HepG2 (cell line): ENCODE data around the gene MGAT2. TPM values are rescaled to one million over a fixed set of nuclear protein-coding genes. Genes with fewer than 3 reads are reported as not detected.

Experiments used
- HHEX ChIP-seq: IDR thresholded peaks from 2 replicates; pipeline ENCODE4 v1.6.1; 2016; ENCODE audit warnings: control low read depth
- KAT7 ChIP-seq: IDR thresholded peaks from 2 replicates; pipeline ENCODE4 v1.6.1; 2018; ENCODE audit warnings: borderline replicate concordance, missing compliant biosample characterization
- SALL2 ChIP-seq: sonication (generic); formaldehyde crosslinking; IDR thresholded peaks from 2 replicates; pipeline ENCODE4 v1.8.1; 2023; ENCODE audit warnings: mild to moderate bottlenecking, missing genetic modification reagents, inconsistent platforms
- STAG1 ChIP-seq: sonication (generic); formaldehyde crosslinking; IDR thresholded peaks from 2 replicates; pipeline ENCODE4 v1.4.0; 2020; ENCODE audit warnings: missing genetic modification reagents
- ZBTB8A ChIP-seq: sonication (generic); formaldehyde crosslinking; IDR thresholded peaks from 2 replicates; pipeline ENCODE4 v1.4.0; 2020; ENCODE audit warnings: mild to moderate bottlenecking, low read depth, missing genetic modification reagents, borderline replicate concordance
- ZNF333 ChIP-seq: sonication (generic); formaldehyde crosslinking; IDR thresholded peaks from 2 replicates; pipeline ENCODE4 v1.4.0; 2020; ENCODE audit warnings: mild to moderate bottlenecking, missing genetic modification reagents, borderline replicate concordance
- polyA plus RNA-seq, 8 experiments: library from polyadenylated mRNA; depleted of rRNA in 3 of 8; stranded (reverse) in 7 of 8; unstranded in 1 of 8; fragments of >200 nt; fragmentation: Illumina TruSeq in 4 of 8; extraction: Trizol in 4 of 8; gene quantifications; 2 replicates each; pipeline versions ENCODE4 v1.2.1 to v1.2.3, GENCODE V29; 2011 to 2016; ENCODE audit warnings: low read depth in 4 of 8, missing spikeins in 1 of 8, mixed read lengths in 1 of 8; ENCODE audit not compliant: insufficient read depth in 1 of 8
- total RNA-seq, 5 experiments: library from RNA; depleted of rRNA; stranded (reverse); fragments of >200 nt; fragmentation: Illumina TruSeq; extraction: Trizol; gene quantifications; 2 replicates each; pipeline ENCODE4 v1.2.3, GENCODE V29; 2016; ENCODE audit warnings: low read depth in 1 of 5
- TF ChIP-seq, protein P1 (sequence below): sonication (generic); formaldehyde crosslinking; IDR thresholded peaks from 2 replicates; pipeline ENCODE4 v1.4.0; 2020; ENCODE audit warnings: mild to moderate bottlenecking, missing genetic modification reagents
- TF ChIP-seq, protein P2 (sequence below): sonication (generic); formaldehyde crosslinking; IDR thresholded peaks from 2 replicates; pipeline ENCODE4 v1.4.0; 2020; ENCODE audit warnings: missing genetic modification reagents, borderline replicate concordance
- TF ChIP-seq, protein P3 (sequence below): sonication (generic); formaldehyde crosslinking; IDR thresholded peaks from 2 replicates; pipeline ENCODE4 v1.5.1; 2020; ENCODE audit warnings: mild to moderate bottlenecking, missing genetic modification reagents, borderline replicate concordance
- TF ChIP-seq, protein P4 (sequence below): sonication (generic); formaldehyde crosslinking; conservative IDR thresholded peaks from 2 replicates; pipeline ENCODE4 v1.8.1; 2023; ENCODE audit warnings: missing genetic modification reagents
- TF ChIP-seq, protein P5 (sequence below): sonication (generic); formaldehyde crosslinking; IDR thresholded peaks from 2 replicates; pipeline ENCODE4 v1.5.0; 2020; ENCODE audit warnings: missing genetic modification reagents
- TF ChIP-seq, protein P6 (sequence below): sonication (generic); formaldehyde crosslinking; IDR thresholded peaks from 2 replicates; pipeline ENCODE4 v1.5.1; 2020; ENCODE audit warnings: mild to moderate bottlenecking, missing genetic modification reagents, borderline replicate concordance

The MGAT2 gene
- total and polyA plus RNA-seq, 2 of the 13 experiments (the other 11 are each of a cell fraction or from before 2014, with no cell fraction given), result 12.9 to 51.9 TPM

DNA sequence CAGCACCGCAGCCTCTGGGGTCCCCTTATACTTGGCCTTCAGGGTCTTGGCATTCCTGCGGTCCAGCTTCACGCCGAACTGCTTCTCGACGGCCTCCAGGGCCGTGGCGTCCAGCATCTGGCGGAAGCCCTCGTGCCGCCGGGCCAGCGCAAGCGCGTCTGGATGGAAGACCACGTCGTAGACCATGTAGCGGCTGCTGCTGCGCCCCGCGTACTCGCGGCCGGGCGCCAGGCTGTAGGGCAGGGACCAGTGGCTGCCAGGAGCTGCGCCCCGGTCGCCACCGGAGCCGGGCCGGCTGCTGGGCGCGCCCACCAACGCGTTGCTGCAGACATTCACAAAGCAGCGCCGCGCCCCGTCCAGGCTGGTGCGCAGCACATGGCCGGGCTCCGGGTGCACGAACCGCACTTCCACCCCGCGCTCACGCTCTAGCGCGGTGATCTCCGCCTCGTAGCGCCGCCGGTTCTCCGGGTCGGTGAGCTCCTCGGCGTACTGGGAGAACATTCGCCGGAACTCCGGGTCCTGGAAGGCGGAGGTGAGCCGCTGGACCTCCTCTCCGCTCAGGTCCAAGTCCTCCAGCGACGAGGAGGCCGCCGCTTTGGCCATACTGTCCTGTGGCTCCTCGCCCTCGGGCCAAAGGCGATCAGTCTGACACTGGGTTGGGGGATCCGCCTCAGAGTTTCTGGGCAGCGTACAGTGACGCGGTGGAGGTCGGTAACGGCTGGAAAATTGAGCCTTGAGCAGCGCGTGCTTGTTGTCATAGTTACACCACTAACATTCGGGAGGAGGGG lies 14.1 kb downstream of the MGAT2 start, which contains the start of gene DNAAF2 (continued):
- TF ChIP-seq, protein P1, sequence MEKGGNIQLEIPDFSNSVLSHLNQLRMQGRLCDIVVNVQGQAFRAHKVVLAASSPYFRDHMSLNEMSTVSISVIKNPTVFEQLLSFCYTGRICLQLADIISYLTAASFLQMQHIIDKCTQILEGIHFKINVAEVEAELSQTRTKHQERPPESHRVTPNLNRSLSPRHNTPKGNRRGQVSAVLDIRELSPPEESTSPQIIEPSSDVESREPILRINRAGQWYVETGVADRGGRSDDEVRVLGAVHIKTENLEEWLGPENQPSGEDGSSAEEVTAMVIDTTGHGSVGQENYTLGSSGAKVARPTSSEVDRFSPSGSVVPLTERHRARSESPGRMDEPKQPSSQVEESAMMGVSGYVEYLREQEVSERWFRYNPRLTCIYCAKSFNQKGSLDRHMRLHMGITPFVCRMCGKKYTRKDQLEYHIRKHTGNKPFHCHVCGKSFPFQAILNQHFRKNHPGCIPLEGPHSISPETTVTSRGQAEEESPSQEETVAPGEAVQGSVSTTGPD, result no peak
- TF ChIP-seq, protein P2, sequence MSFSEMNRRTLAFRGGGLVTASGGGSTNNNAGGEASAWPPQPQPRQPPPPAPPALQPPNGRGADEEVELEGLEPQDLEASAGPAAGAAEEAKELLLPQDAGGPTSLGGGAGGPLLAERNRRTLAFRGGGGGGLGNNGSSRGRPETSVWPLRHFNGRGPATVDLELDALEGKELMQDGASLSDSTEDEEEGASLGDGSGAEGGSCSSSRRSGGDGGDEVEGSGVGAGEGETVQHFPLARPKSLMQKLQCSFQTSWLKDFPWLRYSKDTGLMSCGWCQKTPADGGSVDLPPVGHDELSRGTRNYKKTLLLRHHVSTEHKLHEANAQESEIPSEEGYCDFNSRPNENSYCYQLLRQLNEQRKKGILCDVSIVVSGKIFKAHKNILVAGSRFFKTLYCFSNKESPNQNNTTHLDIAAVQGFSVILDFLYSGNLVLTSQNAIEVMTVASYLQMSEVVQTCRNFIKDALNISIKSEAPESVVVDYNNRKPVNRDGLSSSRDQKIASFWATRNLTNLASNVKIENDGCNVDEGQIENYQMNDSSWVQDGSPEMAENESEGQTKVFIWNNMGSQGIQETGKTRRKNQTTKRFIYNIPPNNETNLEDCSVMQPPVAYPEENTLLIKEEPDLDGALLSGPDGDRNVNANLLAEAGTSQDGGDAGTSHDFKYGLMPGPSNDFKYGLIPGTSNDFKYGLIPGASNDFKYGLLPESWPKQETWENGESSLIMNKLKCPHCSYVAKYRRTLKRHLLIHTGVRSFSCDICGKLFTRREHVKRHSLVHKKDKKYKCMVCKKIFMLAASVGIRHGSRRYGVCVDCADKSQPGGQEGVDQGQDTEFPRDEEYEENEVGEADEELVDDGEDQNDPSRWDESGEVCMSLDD (CRISPR knock-in tag), result no peak
- TF ChIP-seq, protein P3, sequence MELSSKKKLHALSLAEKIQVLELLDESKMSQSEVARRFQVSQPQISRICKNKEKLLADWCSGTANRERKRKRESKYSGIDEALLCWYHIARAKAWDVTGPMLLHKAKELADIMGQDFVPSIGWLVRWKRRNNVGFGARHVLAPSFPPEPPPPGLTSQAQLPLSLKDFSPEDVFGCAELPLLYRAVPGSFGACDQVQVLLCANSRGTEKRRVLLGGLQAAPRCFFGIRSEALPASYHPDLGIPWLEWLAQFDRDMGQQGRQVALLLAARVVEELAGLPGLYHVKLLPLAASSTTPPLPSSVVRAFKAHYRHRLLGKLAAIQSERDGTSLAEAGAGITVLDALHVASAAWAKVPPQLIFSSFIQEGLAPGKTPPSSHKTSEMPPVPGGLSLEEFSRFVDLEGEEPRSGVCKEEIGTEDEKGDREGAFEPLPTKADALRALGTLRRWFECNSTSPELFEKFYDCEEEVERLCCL (CRISPR knock-in tag), result no peak
- TF ChIP-seq, protein P4, sequence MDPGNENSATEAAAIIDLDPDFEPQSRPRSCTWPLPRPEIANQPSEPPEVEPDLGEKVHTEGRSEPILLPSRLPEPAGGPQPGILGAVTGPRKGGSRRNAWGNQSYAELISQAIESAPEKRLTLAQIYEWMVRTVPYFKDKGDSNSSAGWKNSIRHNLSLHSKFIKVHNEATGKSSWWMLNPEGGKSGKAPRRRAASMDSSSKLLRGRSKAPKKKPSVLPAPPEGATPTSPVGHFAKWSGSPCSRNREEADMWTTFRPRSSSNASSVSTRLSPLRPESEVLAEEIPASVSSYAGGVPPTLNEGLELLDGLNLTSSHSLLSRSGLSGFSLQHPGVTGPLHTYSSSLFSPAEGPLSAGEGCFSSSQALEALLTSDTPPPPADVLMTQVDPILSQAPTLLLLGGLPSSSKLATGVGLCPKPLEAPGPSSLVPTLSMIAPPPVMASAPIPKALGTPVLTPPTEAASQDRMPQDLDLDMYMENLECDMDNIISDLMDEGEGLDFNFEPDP (CRISPR knock-in tag), result no peak
- TF ChIP-seq KAT7 (no peak; the same call in 1 of the 2 replicates), ZBTB8A (CRISPR knock-in tag) (no peak), STAG1 (CRISPR knock-in tag) (no peak; the same call in 1 of the 2 replicates), HHEX (CRISPR knock-in tag) (no peak), ZNF333 (CRISPR knock-in tag) (no peak), SALL2 (CRISPR knock-in tag) (no peak; the same call in 1 of the 2 replicates)
- TF ChIP-seq, protein P5, sequence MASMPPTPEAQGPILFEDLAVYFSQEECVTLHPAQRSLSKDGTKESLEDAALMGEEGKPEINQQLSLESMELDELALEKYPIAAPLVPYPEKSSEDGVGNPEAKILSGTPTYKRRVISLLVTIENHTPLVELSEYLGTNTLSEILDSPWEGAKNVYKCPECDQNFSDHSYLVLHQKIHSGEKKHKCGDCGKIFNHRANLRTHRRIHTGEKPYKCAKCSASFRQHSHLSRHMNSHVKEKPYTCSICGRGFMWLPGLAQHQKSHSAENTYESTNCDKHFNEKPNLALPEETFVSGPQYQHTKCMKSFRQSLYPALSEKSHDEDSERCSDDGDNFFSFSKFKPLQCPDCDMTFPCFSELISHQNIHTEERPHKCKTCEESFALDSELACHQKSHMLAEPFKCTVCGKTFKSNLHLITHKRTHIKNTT (CRISPR knock-in tag), result no peak
- TF ChIP-seq, protein P6, sequence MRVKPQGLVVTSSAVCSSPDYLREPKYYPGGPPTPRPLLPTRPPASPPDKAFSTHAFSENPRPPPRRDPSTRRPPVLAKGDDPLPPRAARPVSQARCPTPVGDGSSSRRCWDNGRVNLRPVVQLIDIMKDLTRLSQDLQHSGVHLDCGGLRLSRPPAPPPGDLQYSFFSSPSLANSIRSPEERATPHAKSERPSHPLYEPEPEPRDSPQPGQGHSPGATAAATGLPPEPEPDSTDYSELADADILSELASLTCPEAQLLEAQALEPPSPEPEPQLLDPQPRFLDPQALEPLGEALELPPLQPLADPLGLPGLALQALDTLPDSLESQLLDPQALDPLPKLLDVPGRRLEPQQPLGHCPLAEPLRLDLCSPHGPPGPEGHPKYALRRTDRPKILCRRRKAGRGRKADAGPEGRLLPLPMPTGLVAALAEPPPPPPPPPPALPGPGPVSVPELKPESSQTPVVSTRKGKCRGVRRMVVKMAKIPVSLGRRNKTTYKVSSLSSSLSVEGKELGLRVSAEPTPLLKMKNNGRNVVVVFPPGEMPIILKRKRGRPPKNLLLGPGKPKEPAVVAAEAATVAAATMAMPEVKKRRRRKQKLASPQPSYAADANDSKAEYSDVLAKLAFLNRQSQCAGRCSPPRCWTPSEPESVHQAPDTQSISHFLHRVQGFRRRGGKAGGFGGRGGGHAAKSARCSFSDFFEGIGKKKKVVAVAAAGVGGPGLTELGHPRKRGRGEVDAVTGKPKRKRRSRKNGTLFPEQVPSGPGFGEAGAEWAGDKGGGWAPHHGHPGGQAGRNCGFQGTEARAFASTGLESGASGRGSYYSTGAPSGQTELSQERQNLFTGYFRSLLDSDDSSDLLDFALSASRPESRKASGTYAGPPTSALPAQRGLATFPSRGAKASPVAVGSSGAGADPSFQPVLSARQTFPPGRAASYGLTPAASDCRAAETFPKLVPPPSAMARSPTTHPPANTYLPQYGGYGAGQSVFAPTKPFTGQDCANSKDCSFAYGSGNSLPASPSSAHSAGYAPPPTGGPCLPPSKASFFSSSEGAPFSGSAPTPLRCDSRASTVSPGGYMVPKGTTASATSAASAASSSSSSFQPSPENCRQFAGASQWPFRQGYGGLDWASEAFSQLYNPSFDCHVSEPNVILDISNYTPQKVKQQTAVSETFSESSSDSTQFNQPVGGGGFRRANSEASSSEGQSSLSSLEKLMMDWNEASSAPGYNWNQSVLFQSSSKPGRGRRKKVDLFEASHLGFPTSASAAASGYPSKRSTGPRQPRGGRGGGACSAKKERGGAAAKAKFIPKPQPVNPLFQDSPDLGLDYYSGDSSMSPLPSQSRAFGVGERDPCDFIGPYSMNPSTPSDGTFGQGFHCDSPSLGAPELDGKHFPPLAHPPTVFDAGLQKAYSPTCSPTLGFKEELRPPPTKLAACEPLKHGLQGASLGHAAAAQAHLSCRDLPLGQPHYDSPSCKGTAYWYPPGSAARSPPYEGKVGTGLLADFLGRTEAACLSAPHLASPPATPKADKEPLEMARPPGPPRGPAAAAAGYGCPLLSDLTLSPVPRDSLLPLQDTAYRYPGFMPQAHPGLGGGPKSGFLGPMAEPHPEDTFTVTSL (CRISPR knock-in tag), result 0 out of 2 replicates have a peak, but pooled peaks have one; percentile 5
